Measurements from ENCODE around the gene AFMID. TPM values are rescaled to one million over a fixed set of nuclear protein-coding genes. Genes with fewer than 3 reads are reported as not detected.

The AFMID gene
- total and polyA plus RNA-seq, 9 of the 15 experiments (the other 6 are each of a cell fraction or from before 2014, with no cell fraction given), result 62.1 to 188 (median 74.4) TPM

DNA sequence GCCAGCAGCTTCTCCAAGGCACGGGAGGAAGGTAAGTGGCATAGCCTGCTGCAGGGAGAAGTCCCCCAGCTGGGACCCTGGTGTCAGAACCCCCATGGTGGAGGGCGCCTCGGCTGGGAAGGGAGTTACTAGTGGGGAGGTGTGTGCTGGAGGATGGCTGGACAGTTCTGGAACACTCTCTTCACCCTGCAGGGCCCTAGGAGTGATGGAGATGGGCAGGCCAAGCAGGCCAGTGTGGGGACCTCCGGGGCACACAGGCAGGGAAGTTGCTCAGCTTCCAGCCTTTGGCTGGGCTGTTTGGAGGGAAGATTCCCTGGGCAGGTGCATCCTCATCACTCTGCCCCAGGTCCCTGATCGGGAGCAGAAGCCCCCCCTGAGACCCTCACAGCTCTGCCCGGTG is 40.3 kb upstream of the AFMID start:
- H3K4me2 ChIP-seq (ENCODE audit: insufficient read depth, low read length), result peak overlapping the region; percentile 89
- 47% methylated on average over 5 of the region's 6 CpGs for WGBS (ENCODE audit: insufficient coverage, low coverage, missing lambda C conversion rate)
- peak overlapping the region; percentile 38 for H3K4me3 ChIP-seq
- FAIRE-seq, result no peak
- no peaks in the 10 kb centered on the region for H4K20me1 ChIP-seq (replicated peaks; ENCODE audit: control insufficient read depth, insufficient read depth, low read length)
- no peak for ATAC-seq
- peak overlapping the region; percentile 72 to 88 for H3K9ac ChIP-seq (ENCODE audit: insufficient read depth in 1 of 2, low read depth in 2 of 2, low read length in 2 of 2)
- peaks cover 51 to 93% of the 10 kb centered on the region in 2 experiments for H3K4me1 ChIP-seq (replicated peaks in 1 of 2; ENCODE audit: control insufficient read depth in 2 of 2, insufficient read depth in 2 of 2, low read length in 2 of 2)
- in situ Hi-C loops (cut with MboI), result no loop called here
- peak overlapping the region; percentile 85 for H3K27ac ChIP-seq (ENCODE audit: extremely low read depth, low read depth, low read length)
- H3K9me1 ChIP-seq (ENCODE audit: control insufficient read depth, insufficient read depth, low read length), result peaks cover 2% of the 10 kb centered on the region
- intact Hi-C loops (cut with micrococcal nuclease), result loop anchor here (1.0 kb wide), 1 partner anchor 17 kb away; no protein-coding TSS in a partner anchor
- no peak for DNase-seq (ENCODE audit: extremely low read depth in 1 of 4, low spot score in 3 of 4)
- 0 out of 2 replicates have a peak overlapping the region, but pooled peaks have one; percentile 6 for H2AFZ ChIP-seq (ENCODE audit: low read depth, low read length)
- TF ChIP-seq TFAP4 (CRISPR knock-in tag; IDR thresholded peaks at IDR 0.05; ENCODE audit: borderline replicate concordance) (peak; percentile 32; the same call in 1 of the 2 replicates), TEAD1 (CRISPR knock-in tag; IDR thresholded peaks at IDR 0.05) (0 out of 4 replicates have a peak, but pooled peaks of 1 of the 2 experiments have one; percentile 2), COPS2 (conservative IDR thresholded peaks at IDR 0.05) (no peak), BRD9 (IDR thresholded peaks at IDR 0.05; ENCODE audit: low read depth, partially characterized antibody) (no peak), USF2 (CRISPR knock-in tag; IDR thresholded peaks at IDR 0.05) (no peak), CTCF (IDR thresholded peaks at IDR 0.05 in 2 of 3, conservative IDR thresholded peaks at IDR 0.05 in 1 of 3; ENCODE audit: insufficient read depth in 2 of 3, low read depth in 1 of 3, low read length in 3 of 3) (no peak), FOXP1 (CRISPR knock-in tag; IDR thresholded peaks at IDR 0.05) (0 out of 2 replicates have a peak, but pooled peaks have one; percentile 0)
- POLR2A ChIA-PET, result interaction anchor here (0.7 to 0.9 kb wide), 2 partner anchors 11 to 593 kb away, joined by 3 read pairs; no protein-coding TSS in a partner anchor
- BruUV-seq (replicated peaks), result no TSS peak
- H3K9me3 ChIP-seq (replicated peaks; ENCODE audit: control insufficient read depth, insufficient read depth, low read depth, low read length), result no peaks in the 10 kb centered on the region
- peaks cover 24% of the 10 kb centered on the region for H3K79me2 ChIP-seq (ENCODE audit: control insufficient read depth, insufficient read depth, low read length)
- CTCF ChIA-PET (ENCODE audit: low intra/inter-chr PET ratio), result no interaction called here
- H3K36me3 ChIP-seq (ENCODE audit: control insufficient read depth, insufficient read depth, low read length), result no peaks in the 10 kb centered on the region
- no peaks in the 10 kb centered on the region for H3K27me3 ChIP-seq (ENCODE audit: control insufficient read depth in 2 of 2, insufficient read depth in 2 of 2, low read length in 2 of 2)
